HepG2 (cell line): ENCODE data around the gene SYCE1L. TPM values are rescaled to one million over a fixed set of nuclear protein-coding genes. Genes with fewer than 3 reads are reported as not detected.

Source experiments
- ADNP ChIP-seq: sonication (generic); formaldehyde crosslinking; IDR thresholded peaks from 2 replicates; pipeline ENCODE4 v1.4.0; 2020; ENCODE audit warnings: missing genetic modification reagents
- AKAP8 ChIP-seq: sonication (generic); formaldehyde crosslinking; IDR thresholded peaks from 2 replicates; pipeline ENCODE4 v1.5.1; 2020; ENCODE audit warnings: mild to moderate bottlenecking, missing genetic modification reagents
- HNRNPLL ChIP-seq: fragments of 200-400 bp; formaldehyde crosslinking; IDR thresholded peaks from 2 replicates; pipeline ENCODE4 v1.6.1; 2017; ENCODE audit warnings: mild to moderate bottlenecking, low read depth, low read length; ENCODE audit not compliant: poor library complexity, severe bottlenecking
- PHF20 ChIP-seq: sonication (generic); formaldehyde crosslinking; IDR thresholded peaks from 2 replicates; pipeline ENCODE4 v1.5.0; 2020; ENCODE audit warnings: mild to moderate bottlenecking, missing genetic modification reagents
- POLR2AphosphoS2 ChIP-seq: IDR thresholded peaks from 2 replicates; pipeline ENCODE4 v1.6.1; 2011; ENCODE audit warnings: low read depth, low read length, improper control_type of control experiment
- WIZ ChIP-seq: sonication (generic); formaldehyde crosslinking; IDR thresholded peaks from 2 replicates; pipeline ENCODE4 v1.5.1; 2020; ENCODE audit warnings: mild to moderate bottlenecking, missing genetic modification reagents
- ZBTB7B ChIP-seq: sonication (generic); formaldehyde crosslinking; IDR thresholded peaks from 2 replicates; pipeline ENCODE4 v1.4.0; 2020; ENCODE audit warnings: missing genetic modification reagents
- ZNF432 ChIP-seq: sonication (generic); formaldehyde crosslinking; IDR thresholded peaks from 2 replicates; pipeline ENCODE4 v1.5.0; 2020; ENCODE audit warnings: missing genetic modification reagents, mild to moderate bottlenecking, borderline replicate concordance
- polyA plus RNA-seq, 8 experiments: library from polyadenylated mRNA; depleted of rRNA in 3 of 8; stranded (reverse) in 7 of 8; unstranded in 1 of 8; fragments of >200 nt; fragmentation: Illumina TruSeq in 4 of 8; extraction: Trizol in 4 of 8; gene quantifications; 2 replicates each; pipeline versions ENCODE4 v1.2.1 to v1.2.3, GENCODE V29; 2011 to 2016; ENCODE audit warnings: low read depth in 4 of 8, missing spikeins in 1 of 8, mixed read lengths in 1 of 8; ENCODE audit not compliant: insufficient read depth in 1 of 8
- total RNA-seq, 5 experiments: library from RNA; depleted of rRNA; stranded (reverse); fragments of >200 nt; fragmentation: Illumina TruSeq; extraction: Trizol; gene quantifications; 2 replicates each; pipeline ENCODE4 v1.2.3, GENCODE V29; 2016; ENCODE audit warnings: low read depth in 1 of 5
- TF ChIP-seq, protein P1 (sequence below): sonication (generic); formaldehyde crosslinking; IDR thresholded peaks from 2 replicates; pipeline ENCODE4 v1.5.0; 2020; ENCODE audit warnings: mild to moderate bottlenecking, missing genetic modification reagents, borderline replicate concordance
- TF ChIP-seq, protein P2 (sequence below): sonication (generic); formaldehyde crosslinking; IDR thresholded peaks from 2 replicates; pipeline ENCODE4 v1.5.1; 2020; ENCODE audit warnings: mild to moderate bottlenecking, missing genetic modification reagents, moderate library complexity
- TF ChIP-seq, protein P3 (sequence below): sonication (generic); formaldehyde crosslinking; IDR thresholded peaks from 2 replicates; pipeline ENCODE4 v1.4.0; 2020; ENCODE audit warnings: missing genetic modification reagents

SYCE1L gene
- total and polyA plus RNA-seq, 2 of the 13 experiments (the other 11 are each of a cell fraction or from before 2014, with no cell fraction given) = 0.22 TPM; not detected in 1

DNA sequence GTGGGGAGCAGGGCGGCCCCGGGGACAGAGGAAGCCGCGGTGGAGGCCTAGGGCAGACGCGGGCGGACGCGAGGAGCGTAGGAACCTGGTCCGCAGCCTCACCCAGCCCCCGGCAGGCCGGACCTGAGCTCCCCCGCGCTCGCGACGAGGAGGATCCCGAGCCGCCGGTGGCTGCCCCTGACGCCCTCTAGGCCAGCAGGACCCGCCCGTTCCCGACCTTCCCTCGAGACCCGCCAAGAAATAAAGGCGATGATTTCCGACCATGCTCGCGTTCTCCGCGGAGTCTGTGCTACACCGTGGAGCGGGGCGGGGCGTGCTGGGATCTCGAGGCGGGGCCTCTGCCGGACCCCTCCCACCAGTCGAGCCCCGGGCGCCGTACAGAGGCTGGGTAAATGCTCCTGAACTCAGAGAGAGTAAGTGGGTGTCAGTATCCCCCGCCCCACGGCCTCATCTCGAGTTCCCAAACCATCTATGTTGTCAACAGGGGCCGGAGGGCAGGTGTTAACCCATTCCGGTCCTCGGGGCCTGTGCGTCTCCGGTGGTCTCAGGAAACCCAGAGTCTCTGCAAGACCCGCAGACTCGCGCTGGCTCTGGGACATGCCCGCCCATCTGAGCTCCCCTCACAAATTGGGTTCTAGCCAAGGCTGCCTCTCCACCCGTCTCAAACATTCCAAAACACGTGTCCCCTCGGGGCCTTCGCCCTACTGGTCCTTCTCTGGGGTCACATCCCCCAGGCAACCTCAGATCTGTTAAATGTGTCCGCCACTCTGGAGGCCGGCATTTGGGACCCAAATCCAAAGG is 13.7 kb downstream of the SYCE1L start (continued):
- 0 out of 2 replicates have a peak, but pooled peaks have one; percentile 15 for TF ChIP-seq PHF20 (CRISPR knock-in tag)
- TF ChIP-seq, protein P1, sequence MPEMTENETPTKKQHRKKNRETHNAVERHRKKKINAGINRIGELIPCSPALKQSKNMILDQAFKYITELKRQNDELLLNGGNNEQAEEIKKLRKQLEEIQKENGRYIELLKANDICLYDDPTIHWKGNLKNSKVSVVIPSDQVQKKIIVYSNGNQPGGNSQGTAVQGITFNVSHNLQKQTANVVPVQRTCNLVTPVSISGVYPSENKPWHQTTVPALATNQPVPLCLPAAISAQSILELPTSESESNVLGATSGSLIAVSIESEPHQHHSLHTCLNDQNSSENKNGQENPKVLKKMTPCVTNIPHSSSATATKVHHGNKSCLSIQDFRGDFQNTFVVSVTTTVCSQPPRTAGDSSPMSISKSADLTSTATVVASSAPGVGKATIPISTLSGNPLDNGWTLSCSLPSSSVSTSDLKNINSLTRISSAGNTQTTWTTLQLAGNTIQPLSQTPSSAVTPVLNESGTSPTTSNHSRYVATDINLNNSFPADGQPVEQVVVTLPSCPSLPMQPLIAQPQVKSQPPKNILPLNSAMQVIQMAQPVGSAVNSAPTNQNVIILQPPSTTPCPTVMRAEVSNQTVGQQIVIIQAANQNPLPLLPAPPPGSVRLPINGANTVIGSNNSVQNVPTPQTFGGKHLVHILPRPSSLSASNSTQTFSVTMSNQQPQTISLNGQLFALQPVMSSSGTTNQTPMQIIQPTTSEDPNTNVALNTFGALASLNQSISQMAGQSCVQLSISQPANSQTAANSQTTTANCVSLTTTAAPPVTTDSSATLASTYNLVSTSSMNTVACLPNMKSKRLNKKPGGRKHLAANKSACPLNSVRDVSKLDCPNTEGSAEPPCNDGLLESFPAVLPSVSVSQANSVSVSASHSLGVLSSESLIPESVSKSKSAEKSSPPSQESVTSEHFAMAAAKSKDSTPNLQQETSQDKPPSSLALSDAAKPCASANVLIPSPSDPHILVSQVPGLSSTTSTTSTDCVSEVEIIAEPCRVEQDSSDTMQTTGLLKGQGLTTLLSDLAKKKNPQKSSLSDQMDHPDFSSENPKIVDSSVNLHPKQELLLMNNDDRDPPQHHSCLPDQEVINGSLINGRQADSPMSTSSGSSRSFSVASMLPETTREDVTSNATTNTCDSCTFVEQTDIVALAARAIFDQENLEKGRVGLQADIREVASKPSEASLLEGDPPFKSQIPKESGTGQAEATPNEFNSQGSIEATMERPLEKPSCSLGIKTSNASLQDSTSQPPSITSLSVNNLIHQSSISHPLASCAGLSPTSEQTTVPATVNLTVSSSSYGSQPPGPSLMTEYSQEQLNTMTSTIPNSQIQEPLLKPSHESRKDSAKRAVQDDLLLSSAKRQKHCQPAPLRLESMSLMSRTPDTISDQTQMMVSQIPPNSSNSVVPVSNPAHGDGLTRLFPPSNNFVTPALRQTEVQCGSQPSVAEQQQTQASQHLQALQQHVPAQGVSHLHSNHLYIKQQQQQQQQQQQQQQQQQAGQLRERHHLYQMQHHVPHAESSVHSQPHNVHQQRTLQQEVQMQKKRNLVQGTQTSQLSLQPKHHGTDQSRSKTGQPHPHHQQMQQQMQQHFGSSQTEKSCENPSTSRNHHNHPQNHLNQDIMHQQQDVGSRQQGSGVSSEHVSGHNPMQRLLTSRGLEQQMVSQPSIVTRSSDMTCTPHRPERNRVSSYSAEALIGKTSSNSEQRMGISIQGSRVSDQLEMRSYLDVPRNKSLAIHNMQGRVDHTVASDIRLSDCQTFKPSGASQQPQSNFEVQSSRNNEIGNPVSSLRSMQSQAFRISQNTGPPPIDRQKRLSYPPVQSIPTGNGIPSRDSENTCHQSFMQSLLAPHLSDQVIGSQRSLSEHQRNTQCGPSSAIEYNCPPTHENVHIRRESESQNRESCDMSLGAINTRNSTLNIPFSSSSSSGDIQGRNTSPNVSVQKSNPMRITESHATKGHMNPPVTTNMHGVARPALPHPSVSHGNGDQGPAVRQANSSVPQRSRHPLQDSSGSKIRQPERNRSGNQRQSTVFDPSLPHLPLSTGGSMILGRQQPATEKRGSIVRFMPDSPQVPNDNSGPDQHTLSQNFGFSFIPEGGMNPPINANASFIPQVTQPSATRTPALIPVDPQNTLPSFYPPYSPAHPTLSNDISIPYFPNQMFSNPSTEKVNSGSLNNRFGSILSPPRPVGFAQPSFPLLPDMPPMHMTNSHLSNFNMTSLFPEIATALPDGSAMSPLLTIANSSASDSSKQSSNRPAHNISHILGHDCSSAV (CRISPR knock-in tag) = no peak
- 0 out of 2 replicates have a peak, but pooled peaks have one; percentile 13 for TF ChIP-seq ZBTB7B (CRISPR knock-in tag)
- TF ChIP-seq, protein P2, sequence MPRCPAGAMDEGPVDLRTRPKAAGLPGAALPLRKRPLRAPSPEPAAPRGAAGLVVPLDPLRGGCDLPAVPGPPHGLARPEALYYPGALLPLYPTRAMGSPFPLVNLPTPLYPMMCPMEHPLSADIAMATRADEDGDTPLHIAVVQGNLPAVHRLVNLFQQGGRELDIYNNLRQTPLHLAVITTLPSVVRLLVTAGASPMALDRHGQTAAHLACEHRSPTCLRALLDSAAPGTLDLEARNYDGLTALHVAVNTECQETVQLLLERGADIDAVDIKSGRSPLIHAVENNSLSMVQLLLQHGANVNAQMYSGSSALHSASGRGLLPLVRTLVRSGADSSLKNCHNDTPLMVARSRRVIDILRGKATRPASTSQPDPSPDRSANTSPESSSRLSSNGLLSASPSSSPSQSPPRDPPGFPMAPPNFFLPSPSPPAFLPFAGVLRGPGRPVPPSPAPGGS = no peak
- TF ChIP-seq HNRNPLL = peak; percentile 86
- TF ChIP-seq ZNF432 (CRISPR knock-in tag) = no peak
- no peak for TF ChIP-seq ADNP (CRISPR knock-in tag)
- TF ChIP-seq, protein P3, sequence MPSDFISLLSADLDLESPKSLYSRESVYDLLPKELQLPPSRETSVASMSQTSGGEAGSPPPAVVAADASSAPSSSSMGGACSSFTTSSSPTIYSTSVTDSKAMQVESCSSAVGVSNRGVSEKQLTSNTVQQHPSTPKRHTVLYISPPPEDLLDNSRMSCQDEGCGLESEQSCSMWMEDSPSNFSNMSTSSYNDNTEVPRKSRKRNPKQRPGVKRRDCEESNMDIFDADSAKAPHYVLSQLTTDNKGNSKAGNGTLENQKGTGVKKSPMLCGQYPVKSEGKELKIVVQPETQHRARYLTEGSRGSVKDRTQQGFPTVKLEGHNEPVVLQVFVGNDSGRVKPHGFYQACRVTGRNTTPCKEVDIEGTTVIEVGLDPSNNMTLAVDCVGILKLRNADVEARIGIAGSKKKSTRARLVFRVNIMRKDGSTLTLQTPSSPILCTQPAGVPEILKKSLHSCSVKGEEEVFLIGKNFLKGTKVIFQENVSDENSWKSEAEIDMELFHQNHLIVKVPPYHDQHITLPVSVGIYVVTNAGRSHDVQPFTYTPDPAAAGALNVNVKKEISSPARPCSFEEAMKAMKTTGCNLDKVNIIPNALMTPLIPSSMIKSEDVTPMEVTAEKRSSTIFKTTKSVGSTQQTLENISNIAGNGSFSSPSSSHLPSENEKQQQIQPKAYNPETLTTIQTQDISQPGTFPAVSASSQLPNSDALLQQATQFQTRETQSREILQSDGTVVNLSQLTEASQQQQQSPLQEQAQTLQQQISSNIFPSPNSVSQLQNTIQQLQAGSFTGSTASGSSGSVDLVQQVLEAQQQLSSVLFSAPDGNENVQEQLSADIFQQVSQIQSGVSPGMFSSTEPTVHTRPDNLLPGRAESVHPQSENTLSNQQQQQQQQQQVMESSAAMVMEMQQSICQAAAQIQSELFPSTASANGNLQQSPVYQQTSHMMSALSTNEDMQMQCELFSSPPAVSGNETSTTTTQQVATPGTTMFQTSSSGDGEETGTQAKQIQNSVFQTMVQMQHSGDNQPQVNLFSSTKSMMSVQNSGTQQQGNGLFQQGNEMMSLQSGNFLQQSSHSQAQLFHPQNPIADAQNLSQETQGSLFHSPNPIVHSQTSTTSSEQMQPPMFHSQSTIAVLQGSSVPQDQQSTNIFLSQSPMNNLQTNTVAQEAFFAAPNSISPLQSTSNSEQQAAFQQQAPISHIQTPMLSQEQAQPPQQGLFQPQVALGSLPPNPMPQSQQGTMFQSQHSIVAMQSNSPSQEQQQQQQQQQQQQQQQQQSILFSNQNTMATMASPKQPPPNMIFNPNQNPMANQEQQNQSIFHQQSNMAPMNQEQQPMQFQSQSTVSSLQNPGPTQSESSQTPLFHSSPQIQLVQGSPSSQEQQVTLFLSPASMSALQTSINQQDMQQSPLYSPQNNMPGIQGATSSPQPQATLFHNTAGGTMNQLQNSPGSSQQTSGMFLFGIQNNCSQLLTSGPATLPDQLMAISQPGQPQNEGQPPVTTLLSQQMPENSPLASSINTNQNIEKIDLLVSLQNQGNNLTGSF (CRISPR knock-in tag) = 0 out of 2 replicates have a peak, but pooled peaks have one; percentile 27
- TF ChIP-seq WIZ (CRISPR knock-in tag) = no peak
- TF ChIP-seq POLR2AphosphoS2 = no peak
- TF ChIP-seq AKAP8 = no peak
